H9 (cell line): ENCODE results near the gene DISC1. TPM values are rescaled to one million over a fixed set of nuclear protein-coding genes. Genes with fewer than 3 reads are reported as not detected.

Experiments used
- DNase-seq: peaks from one replicate; pipeline ENCODE4 v3.0.0-alpha.2; 2017
- H2AFZ ChIP-seq: one replicate; pipeline ENCODE4 v1.6.1; 2013; ENCODE audit warnings: mild to moderate bottlenecking, low read length, control low read depth, moderate library complexity
- H2AK5ac ChIP-seq: 2 replicates; pipeline ENCODE4 v1.6.1; 2013; ENCODE audit warnings: low read length, control low read depth, mixed read lengths; ENCODE audit not compliant: insufficient read length
- H2BK120ac ChIP-seq: one replicate; pipeline ENCODE4 v1.6.1; 2013; ENCODE audit warnings: low read depth, mild to moderate bottlenecking, low read length, control low read depth, inconsistent platforms; ENCODE audit not compliant: poor library complexity, severe bottlenecking
- H2BK12ac ChIP-seq: 2 replicates; pipeline ENCODE4 v1.6.1; 2013; ENCODE audit warnings: low read length, control low read depth, mixed read lengths, low read depth; ENCODE audit not compliant: insufficient read length
- H2BK15ac ChIP-seq: 2 replicates; pipeline ENCODE4 v1.6.1; 2013; ENCODE audit warnings: low read depth, low read length, control low read depth
- H2BK20ac ChIP-seq: one replicate; pipeline ENCODE4 v1.6.1; 2013; ENCODE audit warnings: low read depth, mild to moderate bottlenecking, low read length, control low read depth, inconsistent platforms; ENCODE audit not compliant: poor library complexity, severe bottlenecking
- H2BK5ac ChIP-seq: 2 replicates; pipeline ENCODE4 v1.6.1; 2013; ENCODE audit warnings: low read length, control low read depth, mixed read lengths; ENCODE audit not compliant: insufficient read length
- H3K14ac ChIP-seq: 2 replicates; pipeline ENCODE4 v1.6.1; 2013; ENCODE audit warnings: low read length, control low read depth; ENCODE audit not compliant: insufficient read depth
- H3K18ac ChIP-seq: 2 replicates; pipeline ENCODE4 v1.6.1; 2013; ENCODE audit warnings: low read depth, mild to moderate bottlenecking, mixed read lengths, low read length, control low read depth; ENCODE audit not compliant: insufficient read length
- H3K23ac ChIP-seq: 2 replicates; pipeline ENCODE4 v1.6.1; 2013; ENCODE audit warnings: low read length, control low read depth, mixed read lengths, low read depth; ENCODE audit not compliant: insufficient read length
- H3K23me2 ChIP-seq: 2 replicates; pipeline ENCODE4 v1.6.1; 2013; ENCODE audit warnings: low read depth, mild to moderate bottlenecking, mixed read lengths, low read length, control low read depth; ENCODE audit not compliant: insufficient read length, poor library complexity, severe bottlenecking
- H3K27ac ChIP-seq: 2 replicates; pipeline ENCODE4 v1.5.1; 2013; ENCODE audit warnings: low read length, control low read depth, mixed read lengths, low read depth; ENCODE audit not compliant: insufficient read length
- H3K27me3 ChIP-seq: 2 replicates; pipeline ENCODE4 v1.6.1; 2013; ENCODE audit warnings: low read length, control low read depth, inconsistent platforms; ENCODE audit not compliant: insufficient read depth
- H3K4ac ChIP-seq: 2 replicates; pipeline ENCODE4 v1.6.1; 2013; ENCODE audit warnings: low read depth, mild to moderate bottlenecking, control low read depth, inconsistent platforms, low read length, moderate library complexity
- H3K4me1 ChIP-seq: 2 replicates; pipeline ENCODE4 v1.6.1; 2013; ENCODE audit warnings: low read length, control low read depth, inconsistent platforms; ENCODE audit not compliant: insufficient read depth
- H3K4me2 ChIP-seq: 2 replicates; pipeline ENCODE4 v1.6.1; 2013; ENCODE audit warnings: low read length, control low read depth, mixed read lengths; ENCODE audit not compliant: insufficient read length, insufficient read depth
- H3K56ac ChIP-seq: 2 replicates; pipeline ENCODE4 v1.6.1; 2013; ENCODE audit warnings: low read depth, mild to moderate bottlenecking, mixed read lengths, low read length, control low read depth; ENCODE audit not compliant: insufficient read length
- H3K79me1 ChIP-seq: 2 replicates; pipeline ENCODE4 v1.6.1; 2013; ENCODE audit warnings: low read depth, mild to moderate bottlenecking, moderate library complexity, low read length, control low read depth, inconsistent platforms; ENCODE audit not compliant: insufficient read depth, poor library complexity, severe bottlenecking
- H3K79me2 ChIP-seq: 2 replicates; pipeline ENCODE4 v1.6.1; 2013; ENCODE audit warnings: low read length, control low read depth, inconsistent platforms; ENCODE audit not compliant: insufficient read depth
- H3K9ac ChIP-seq: 2 replicates; pipeline ENCODE4 v1.6.1; 2013; ENCODE audit warnings: low read length, control low read depth, mixed read lengths; ENCODE audit not compliant: insufficient read length; ENCODE audit errors: extremely low read depth
- H3K9me3 ChIP-seq: one replicate; pipeline ENCODE4 v1.6.1; 2013; ENCODE audit warnings: low read depth, low read length, inconsistent platforms; ENCODE audit not compliant: control insufficient read depth
- H3T11ph ChIP-seq: one replicate; pipeline ENCODE4 v1.6.1; 2013; ENCODE audit warnings: mild to moderate bottlenecking, low read length, control low read depth, inconsistent platforms
- H4K20me1 ChIP-seq: one replicate; pipeline ENCODE4 v1.6.1; 2013; ENCODE audit not compliant: control insufficient read depth, insufficient read length, insufficient read depth
- H4K5ac ChIP-seq: 2 replicates; pipeline ENCODE4 v1.6.1; 2013; ENCODE audit warnings: low read depth, mild to moderate bottlenecking, mixed read lengths, low read length, control low read depth; ENCODE audit not compliant: insufficient read length
- H4K8ac ChIP-seq: replicated peaks from 2 replicates; pipeline ENCODE4 v1.6.1; 2013; ENCODE audit warnings: low read length, control low read depth, mixed read lengths, low read depth; ENCODE audit not compliant: insufficient read length
- H4K91ac ChIP-seq: 2 replicates; pipeline ENCODE4 v1.6.1; 2013; ENCODE audit warnings: low read depth, mild to moderate bottlenecking, moderate library complexity, mixed read lengths, low read length, control low read depth; ENCODE audit not compliant: insufficient read length
- H3K27ac Mint-ChIP-seq, 3 experiments: 2 replicates in 2 of 3; 3 replicates in 1 of 3; pipeline ENCODE4 v1.8.0; 2020 to 2021; ENCODE audit warnings: mixed read lengths in 3 of 3, mild to moderate bottlenecking in 1 of 3, moderate library complexity in 1 of 3
- H3K27me3 Mint-ChIP-seq: 2 replicates; pipeline ENCODE4 v1.8.0; 2021; ENCODE audit warnings: low read depth, mild to moderate bottlenecking, moderate library complexity, mixed read lengths
- H3K36me3 Mint-ChIP-seq, 3 experiments: 2 replicates in 2 of 3; 3 replicates in 1 of 3; pipeline ENCODE4 v1.8.0; 2020 to 2021; ENCODE audit warnings: low read depth in 3 of 3, mixed read lengths in 3 of 3; ENCODE audit not compliant: insufficient read depth in 1 of 3
- H3K4me1 Mint-ChIP-seq, 2 experiments: 2 replicates each; pipeline ENCODE4 v1.8.0; 2020; ENCODE audit warnings: mixed read lengths in 2 of 2
- H3K4me3 Mint-ChIP-seq, 2 experiments: 2 replicates in 1 of 2; 3 replicates in 1 of 2; pipeline ENCODE4 v1.8.0; 2020 to 2021; ENCODE audit warnings: mild to moderate bottlenecking in 2 of 2, mixed read lengths in 2 of 2, moderate library complexity in 1 of 2
- H3K9me3 Mint-ChIP-seq, 2 experiments: 2 replicates in 1 of 2; 3 replicates in 1 of 2; pipeline ENCODE4 v1.8.0; 2020; ENCODE audit warnings: mild to moderate bottlenecking in 2 of 2, mixed read lengths in 2 of 2, moderate library complexity in 1 of 2
- CTCF ChIP-seq: fragments of 200-600 bp; sonication (generic); conservative IDR thresholded peaks from 3 replicates; pipeline ENCODE4 v1.8.0; 2021; ENCODE audit warnings: antibody characterized with exemption, mild to moderate bottlenecking
- WGBS: extraction: QIAGEN DNeasy Blood & Tissue Kit; methylation state at CpG from one replicate; pipeline ENCODE4 v1.1.7; 2013; ENCODE audit warnings: missing lambda C conversion rate, low lambda C conversion rate, mixed read lengths; ENCODE audit not compliant: insufficient read length; ENCODE audit errors: extremely low coverage; 5-methylcytosine and 5-hydroxymethylcytosine counted together
- total RNA-seq: library from RNA; stranded (reverse); gene quantifications from 2 replicates; pipeline ENCODE4 v1.2.1, GENCODE V29; 2021

DISC1 gene
- total RNA-seq, 1 experiment from 2014 or later = 2.5 TPM

- no peak overlapping the region for H3T11ph ChIP-seq
- no peak overlapping the region for H2BK12ac ChIP-seq
- H2BK15ac ChIP-seq = no peak overlapping the region
- H4K20me1 ChIP-seq = no peaks in the 10 kb centered on the region
- H3K9me3 ChIP-seq = no peaks in the 10 kb centered on the region
- Mint-ChIP-seq H3K27ac (no peak overlapping the region), H3K36me3 (peaks cover 0 to 4% (median 2%) of the 10 kb centered on the region in 3 experiments; a peak in 3 of 7 replicates), H3K9me3 (peaks cover 10% of the 10 kb centered on the region in 2 experiments), H3K4me1 (no peaks in the 10 kb centered on the region), H3K27me3 (peaks cover 10% of the 10 kb centered on the region), H3K4me3 (no peak overlapping the region)
- H3K18ac ChIP-seq = no peak overlapping the region
- H3K79me1 ChIP-seq = no peaks in the 10 kb centered on the region
- H3K27me3 ChIP-seq = no peaks in the 10 kb centered on the region
- no peaks in the 10 kb centered on the region for H3K4me1 ChIP-seq
- no peak overlapping the region for H3K4ac ChIP-seq
- H2BK20ac ChIP-seq = no peak overlapping the region
- H2BK5ac ChIP-seq = no peak overlapping the region
- no peaks in the 10 kb centered on the region for H3K79me2 ChIP-seq
- H3K23ac ChIP-seq = no peak overlapping the region
- no peak overlapping the region for H3K27ac ChIP-seq
- peak; percentile 82 for DNase-seq
- TF ChIP-seq CTCF = no peak
- no peak overlapping the region for H3K4me2 ChIP-seq
- H2BK120ac ChIP-seq = no peak overlapping the region
- H4K5ac ChIP-seq = no peak overlapping the region
- no peak overlapping the region for H4K91ac ChIP-seq
- no peak overlapping the region for H3K56ac ChIP-seq
- no peak overlapping the region for H2AK5ac ChIP-seq
- no peak overlapping the region for H4K8ac ChIP-seq
- H3K23me2 ChIP-seq = no peaks in the 10 kb centered on the region
- H2AFZ ChIP-seq = no peak overlapping the region
- no peak overlapping the region for H3K9ac ChIP-seq
- H3K14ac ChIP-seq = no peak overlapping the region
- WGBS = no CpG with 5 or more reads among the region's 6 CpGs
Measured at GRCh38 chr1:232084584-232085223, 458.1 kb downstream of the DISC1 start.
